Measurements from ENCODE around the gene SET. TPM values are rescaled to one million over a fixed set of nuclear protein-coding genes. Genes with fewer than 3 reads are reported as not detected.
"Not testable (repeated sequence)": the region's sequence is repeated elsewhere in the genome, so short reads cannot be mapped to it uniquely, and the experiment has no call there.

Gene SET, protein sequence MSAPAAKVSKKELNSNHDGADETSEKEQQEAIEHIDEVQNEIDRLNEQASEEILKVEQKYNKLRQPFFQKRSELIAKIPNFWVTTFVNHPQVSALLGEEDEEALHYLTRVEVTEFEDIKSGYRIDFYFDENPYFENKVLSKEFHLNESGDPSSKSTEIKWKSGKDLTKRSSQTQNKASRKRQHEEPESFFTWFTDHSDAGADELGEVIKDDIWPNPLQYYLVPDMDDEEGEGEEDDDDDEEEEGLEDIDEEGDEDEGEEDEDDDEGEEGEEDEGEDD
- 100 to 1,000 TPM; 186 to 306 (median 222) TPM for polyA plus RNA-seq (ENCODE audit: low read depth in 6 of 6)

DNA sequence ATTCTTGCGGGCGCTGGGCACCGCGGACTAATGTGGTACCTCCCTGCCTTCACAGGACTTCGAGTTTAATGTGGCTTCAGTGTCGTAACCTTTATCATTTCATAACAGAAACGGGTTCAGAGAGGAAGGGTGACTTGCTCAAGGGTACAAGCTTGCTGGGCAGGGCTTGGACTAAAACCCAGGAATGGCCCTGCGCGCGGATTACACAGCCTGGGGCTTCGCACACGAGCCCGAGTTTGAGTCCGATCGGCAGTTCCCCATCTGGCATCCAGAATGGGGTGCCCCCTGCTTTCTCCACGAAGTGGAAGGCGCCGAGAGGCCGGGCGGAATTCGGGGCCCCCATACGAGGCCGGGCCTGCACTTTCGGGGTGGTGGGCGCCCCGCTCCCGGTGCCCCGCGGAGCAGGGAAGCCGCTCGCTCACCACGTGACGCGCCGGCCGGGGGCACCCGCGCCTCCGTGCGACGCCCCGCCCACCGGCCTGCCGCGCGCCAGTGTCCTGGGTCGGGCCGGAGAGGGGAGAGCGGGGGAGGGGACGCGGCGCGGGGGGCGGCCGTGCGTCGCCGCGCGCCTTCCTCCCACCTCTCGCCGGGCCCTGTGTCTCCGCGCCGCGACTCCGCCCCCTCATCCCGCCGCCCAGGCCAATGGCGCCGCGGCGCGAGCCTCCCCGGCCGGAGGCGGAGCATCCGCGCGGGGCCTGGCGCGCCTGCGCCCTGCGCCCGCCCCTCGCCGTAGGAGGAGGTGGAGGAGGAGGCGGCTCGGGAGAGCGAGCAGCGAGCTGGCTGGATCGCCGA is at the start of gene SET:
Gene SET (plus strand): TSS at position 722 of the 792 bp plus-strand sequence. CDS start 361 bp downstream, outside the sequence.
- Mint-ChIP-seq H3K4me3 (peak within 1 kb of the TSS; percentile 73 to 100 (median 88)), H3K4me1 (peaks cover 48 to 65% (median 56%) of the 10 kb centered on the region in 3 donors), H3K9me3 (no peaks in the 10 kb centered on the region), H3K27me3 (no peaks in the 10 kb centered on the region), H3K27ac (peak within 1 kb of the TSS; percentile 72 to 95 (median 92)), H3K36me3 (peaks cover 8 to 16% of the 10 kb centered on the region in 2 donors)
- DNase-seq: peak; percentile 96
- ATAC-seq (ENCODE audit: low read depth in 2 of 2): peak; percentile 73 to 77

DNA sequence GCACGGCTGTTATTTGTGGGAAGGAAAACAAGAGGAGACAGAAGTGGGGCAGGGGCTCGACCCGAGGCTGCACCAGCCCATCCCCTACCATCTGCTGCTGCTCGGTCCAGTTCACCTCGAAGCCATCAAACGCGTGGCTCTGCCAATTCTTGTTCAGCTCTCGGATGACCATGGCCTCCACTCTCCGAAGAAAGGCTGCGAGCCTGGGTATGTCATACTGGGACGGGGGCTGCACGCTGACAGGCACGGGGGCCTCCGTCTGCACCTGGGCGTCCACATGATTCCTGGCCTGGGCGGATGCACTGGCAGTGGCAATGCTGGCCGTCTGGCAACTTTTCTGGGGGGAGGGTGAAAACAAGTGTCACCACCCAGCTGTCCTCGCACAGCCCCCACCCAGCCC is 48.4 kb upstream of the SET start:
- ATAC-seq (ENCODE audit: low read depth in 2 of 2): no peak
- no peak for DNase-seq
- Mint-ChIP-seq H3K36me3 (no peaks in the 10 kb centered on the region), H3K9me3 (no peaks in the 10 kb centered on the region), H3K27me3 (no peaks in the 10 kb centered on the region), H3K4me1 (peaks cover 8 to 17% (median 15%) of the 10 kb centered on the region in 3 donors), H3K4me3 (no peak overlapping the region), H3K27ac (no peak overlapping the region)

DNA sequence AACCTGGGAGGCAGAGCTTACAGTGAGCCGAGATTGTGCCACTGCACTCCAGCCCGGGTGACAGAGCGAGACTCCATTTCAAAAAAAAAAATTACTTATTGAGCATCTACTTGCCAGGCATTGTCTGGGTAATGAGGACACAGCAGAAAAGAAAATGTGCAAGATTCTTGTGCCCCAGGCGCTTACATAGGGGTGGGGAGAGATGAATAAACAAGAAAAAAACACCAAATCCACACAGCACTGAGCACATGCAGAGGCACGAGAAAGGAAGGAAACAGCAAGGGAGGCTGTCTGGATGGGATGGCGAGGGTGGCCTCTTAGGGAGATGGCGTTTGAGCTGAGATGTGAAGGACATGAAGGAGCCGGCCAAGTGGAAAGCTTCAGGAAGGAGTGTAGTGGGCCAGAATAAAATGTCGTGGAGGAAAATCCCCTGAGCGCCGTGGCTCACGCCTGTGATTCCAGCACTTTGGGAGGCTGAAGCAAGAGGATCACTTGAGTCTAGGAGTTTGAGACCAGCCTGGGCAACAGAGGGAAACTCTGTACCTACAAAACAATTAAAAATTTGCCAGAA is 46.3 kb upstream of the SET start:
- Mint-ChIP-seq H3K27ac (peak overlapping the region; percentile 18 to 94 (median 72)), H3K9me3 (no peaks in the 10 kb centered on the region), H3K27me3 (no peaks in the 10 kb centered on the region), H3K4me3 (peak overlapping the region in 3 of 8 donors; percentile 2 to 12 (median 12)), H3K4me1 (peaks cover 11 to 20% (median 19%) of the 10 kb centered on the region in 3 donors), H3K36me3 (no peaks in the 10 kb centered on the region)
- ATAC-seq (ENCODE audit: low read depth in 2 of 2) (no peak), DNase-seq (no peak)

GRCh38 chr9:128643519-128644300 is 45.3 kb upstream of the SET start:
- Mint-ChIP-seq H3K4me1 (peaks cover 11 to 20% (median 19%) of the 10 kb centered on the region in 3 donors), H3K9me3 (no peaks in the 10 kb centered on the region), H3K27ac (peak overlapping the region in 4 of 6 donors; percentile 12 to 81 (median 54)), H3K36me3 (no peaks in the 10 kb centered on the region), H3K4me3 (peak overlapping the region in 5 of 8 donors; percentile 12 to 64 (median 30)), H3K27me3 (no peaks in the 10 kb centered on the region)
- DNase-seq (no peak), ATAC-seq (ENCODE audit: low read depth in 2 of 2) (peak; percentile 66 to 73)

GRCh38 chr9:128648206-128648605 is 40.8 kb upstream of the SET start:
- Mint-ChIP-seq H3K4me1 (peaks cover 6 to 21% (median 13%) of the 10 kb centered on the region in 3 donors), H3K4me3 (peak overlapping the region in 2 of 8 donors; percentile 36 to 75), H3K27ac (peak overlapping the region in 3 of 6 donors; percentile 15 to 45 (median 41))

DNA sequence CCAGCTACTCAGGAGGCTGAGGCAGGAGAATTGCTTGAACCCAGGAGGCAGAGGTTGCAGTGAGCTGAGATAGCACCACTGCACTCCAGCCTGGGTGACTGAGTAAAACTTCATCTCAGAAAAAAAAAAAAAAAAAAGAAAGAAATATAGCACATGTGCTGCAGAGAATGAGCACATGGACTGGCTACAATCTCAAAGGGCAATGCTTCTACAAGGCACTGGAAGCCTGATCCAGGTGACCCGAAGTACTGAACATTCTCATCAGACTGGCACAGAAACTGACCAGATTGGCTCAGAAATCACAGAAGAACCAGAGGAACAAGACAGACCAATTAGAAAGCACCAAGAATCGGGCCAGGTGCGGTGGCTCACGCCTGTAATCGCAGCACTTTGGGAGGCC is 37.2 kb upstream of the SET start:
- no peak overlapping the region for H3K27ac Mint-ChIP-seq
- no peak for ATAC-seq (ENCODE audit: low read depth in 2 of 2)
- peaks cover 9 to 21% (median 18%) of the 10 kb centered on the region in 3 donors for H3K4me1 Mint-ChIP-seq
- no peak for DNase-seq
- peak overlapping the region in 3 of 8 donors; percentile 47 to 67 (median 51) for H3K4me3 Mint-ChIP-seq
- H3K27me3 Mint-ChIP-seq: no peaks in the 10 kb centered on the region
- H3K9me3 Mint-ChIP-seq: no peaks in the 10 kb centered on the region
- H3K36me3 Mint-ChIP-seq: no peaks in the 10 kb centered on the region

More at GRCh38 chr9:128648206-128648605, 40.8 kb upstream of the SET start:
- DNase-seq: peak; percentile 54
- not testable (repeated sequence) for H3K36me3 Mint-ChIP-seq, H3K9me3 Mint-ChIP-seq, H3K27me3 Mint-ChIP-seq
- peak; percentile 79 to 85 for ATAC-seq (ENCODE audit: low read depth in 2 of 2)

GRCh38 chr9:128653908-128654307 is 35.1 kb upstream of the SET start:
- Mint-ChIP-seq H3K4me3 (peak overlapping the region in 4 of 8 donors; percentile 59 to 93 (median 68)), H3K36me3 (no peaks in the 10 kb centered on the region), H3K9me3 (no peaks in the 10 kb centered on the region), H3K4me1 (peaks cover 7 to 22% (median 16%) of the 10 kb centered on the region in 3 donors), H3K27ac (peak overlapping the region in 3 of 6 donors; percentile 15 to 61 (median 57)), H3K27me3 (no peaks in the 10 kb centered on the region)
- no peak for ATAC-seq (ENCODE audit: low read depth in 2 of 2)
- DNase-seq: no peak

GRCh38 chr9:128654481-128654880 is 34.5 kb upstream of the SET start:
- Mint-ChIP-seq H3K27me3 (no peaks in the 10 kb centered on the region), H3K36me3 (no peaks in the 10 kb centered on the region), H3K4me1 (peaks cover 7 to 22% (median 16%) of the 10 kb centered on the region in 3 donors), H3K9me3 (no peaks in the 10 kb centered on the region), H3K4me3 (peak overlapping the region in 6 of 8 donors; percentile 59 to 93 (median 68)), H3K27ac (peak overlapping the region in 5 of 6 donors; percentile 15 to 87 (median 61))
- DNase-seq: no peak
- ATAC-seq (ENCODE audit: low read depth in 2 of 2): no peak

DNA sequence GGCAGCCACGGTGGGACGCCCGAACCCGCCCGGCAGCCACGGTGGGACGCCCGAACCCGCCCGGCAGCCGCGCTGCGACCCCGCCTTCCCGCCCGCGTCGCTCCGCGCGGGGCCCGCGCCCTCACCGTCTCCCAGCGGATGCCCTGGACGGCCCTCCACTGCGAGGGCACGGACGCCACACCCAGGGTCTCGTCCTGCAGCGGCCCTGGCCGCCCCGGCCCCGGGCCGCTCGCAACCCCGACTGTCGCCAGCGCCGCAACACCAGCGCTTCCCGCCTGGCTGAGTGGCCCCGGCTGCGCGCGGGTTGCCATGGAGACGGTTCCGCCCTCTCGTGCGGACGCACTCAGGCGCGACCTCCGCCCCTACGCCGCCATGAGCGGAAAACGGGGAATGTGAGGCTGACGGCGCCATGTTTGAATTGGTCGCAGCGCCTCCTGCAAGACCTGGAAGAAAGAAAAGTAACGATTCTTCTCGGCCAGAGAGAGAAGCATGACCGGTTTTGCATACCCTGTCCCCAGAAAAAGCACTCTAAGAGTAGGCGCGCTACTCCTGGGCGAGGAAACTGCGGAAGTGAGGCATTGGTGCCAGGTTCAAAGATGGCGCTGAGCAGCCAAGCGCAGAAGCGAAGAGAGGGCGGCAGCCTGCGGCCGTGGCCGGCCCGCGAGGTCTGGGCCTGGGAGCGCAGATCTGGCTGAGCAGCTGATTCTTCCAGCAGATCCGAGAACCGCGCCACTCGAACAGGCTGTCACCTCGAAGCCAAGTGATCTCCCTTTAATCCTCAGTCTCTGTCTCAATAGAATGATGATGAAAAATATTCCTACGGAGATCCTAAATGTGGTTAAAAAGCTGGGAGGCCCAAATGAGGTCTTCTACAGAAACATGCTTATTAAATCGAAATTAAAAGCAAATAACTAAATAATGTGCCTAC is 32.3 kb upstream of the SET start, which contains the start of gene DYNC2I2:
Gene DYNC2I2 (minus strand): TSS at position 432 of the 928 bp plus-strand sequence. CDS start 121 bp downstream, at position 311.
- peak; percentile 65 for DNase-seq
- H3K27me3 Mint-ChIP-seq: no peaks in the 10 kb centered on the region
- no peaks in the 10 kb centered on the region for H3K9me3 Mint-ChIP-seq
- peak within 1 kb of the TSS; percentile 83 to 97 (median 91) for H3K4me3 Mint-ChIP-seq
- ATAC-seq (ENCODE audit: low read depth in 2 of 2): peak; percentile 68 to 76
- H3K36me3 Mint-ChIP-seq: no peaks in the 10 kb centered on the region
- peaks cover 7 to 22% (median 8%) of the 10 kb centered on the region in 3 donors for H3K4me1 Mint-ChIP-seq
- H3K27ac Mint-ChIP-seq: peak within 1 kb of the TSS; percentile 76 to 97 (median 94)

- Mint-ChIP-seq H3K36me3 (no peaks in the 10 kb centered on the region), H3K27me3 (no peaks in the 10 kb centered on the region), H3K9me3 (no peaks in the 10 kb centered on the region), H3K4me3 (peak overlapping the region; percentile 83 to 97 (median 91)), H3K4me1 (peaks cover 7 to 22% (median 8%) of the 10 kb centered on the region in 3 donors), H3K27ac (peak overlapping the region; percentile 76 to 97 (median 94))
- no peak for ATAC-seq (ENCODE audit: low read depth in 2 of 2)
- no peak for DNase-seq
Measured at GRCh38 chr9:128657344-128657704, 31.7 kb upstream of the SET start.

DNA sequence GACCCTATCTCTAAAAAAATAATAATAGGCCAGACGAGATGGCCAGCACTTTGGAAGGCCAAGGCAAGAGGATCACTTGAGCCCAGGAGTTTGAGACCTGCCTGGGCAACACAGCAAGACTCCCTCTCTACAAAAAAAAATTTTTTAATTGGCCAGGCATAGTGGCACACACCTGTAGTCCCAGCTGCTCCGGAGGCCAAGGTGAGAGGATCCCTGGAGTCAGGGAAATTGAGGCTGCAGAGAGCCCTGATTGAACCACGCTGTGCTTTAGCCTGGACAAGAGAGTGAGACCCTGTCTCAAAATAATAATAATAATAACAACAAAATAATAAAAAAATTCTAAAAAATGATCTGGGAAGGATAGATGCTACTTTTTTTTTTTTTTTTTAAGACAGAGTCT is 31.2 kb upstream of the SET start:
- H3K9me3 Mint-ChIP-seq: no peaks in the 10 kb centered on the region
- peaks cover 7 to 24% (median 8%) of the 10 kb centered on the region in 3 donors for H3K4me1 Mint-ChIP-seq
- peak overlapping the region in 6 of 8 donors; percentile 8 to 95 (median 90) for H3K4me3 Mint-ChIP-seq
- no peaks in the 10 kb centered on the region for H3K36me3 Mint-ChIP-seq
- ATAC-seq (ENCODE audit: low read depth in 2 of 2) (no peak), DNase-seq (no peak)
- no peak overlapping the region for H3K27ac Mint-ChIP-seq
- H3K27me3 Mint-ChIP-seq: no peaks in the 10 kb centered on the region

DNA sequence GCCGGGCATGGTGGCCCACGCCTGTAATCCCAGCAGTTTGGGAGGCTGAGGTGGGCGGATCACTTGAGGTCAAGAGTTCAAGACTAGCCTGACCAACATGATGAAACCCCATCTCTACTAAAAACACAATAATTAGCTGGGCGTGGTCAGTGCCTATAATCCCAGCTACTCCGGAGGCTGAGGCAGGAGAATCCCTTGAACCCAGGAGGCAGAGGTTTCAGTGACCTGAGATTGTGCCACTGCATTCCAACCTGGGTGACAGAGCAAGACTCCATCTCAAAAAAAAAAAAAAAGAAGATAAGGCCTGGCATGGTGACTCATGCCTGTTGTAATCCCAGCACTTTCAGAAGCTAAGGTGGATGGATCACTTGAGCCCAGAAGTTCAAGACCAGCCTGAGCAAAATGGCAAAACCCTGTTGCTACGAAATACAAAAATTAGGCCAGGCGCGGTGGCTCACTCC is 22.5 kb upstream of the SET start:
- not testable (repeated sequence) for DNase-seq; H3K36me3 Mint-ChIP-seq; H3K27ac Mint-ChIP-seq; H3K27me3 Mint-ChIP-seq; H3K9me3 Mint-ChIP-seq; H3K4me3 Mint-ChIP-seq; ATAC-seq (ENCODE audit: low read depth in 2 of 2)
- peaks cover 0 to 17% (median 5%) of the 10 kb centered on the region in 3 donors for H3K4me1 Mint-ChIP-seq

Measured in naive B cell (primary cell).